ENCODE results near the gene MKS1.

GRCh38 chr17:58265902-58266875 is 47.1 kb upstream of the MKS1 start:
- TF ChIP-seq, protein P1, sequence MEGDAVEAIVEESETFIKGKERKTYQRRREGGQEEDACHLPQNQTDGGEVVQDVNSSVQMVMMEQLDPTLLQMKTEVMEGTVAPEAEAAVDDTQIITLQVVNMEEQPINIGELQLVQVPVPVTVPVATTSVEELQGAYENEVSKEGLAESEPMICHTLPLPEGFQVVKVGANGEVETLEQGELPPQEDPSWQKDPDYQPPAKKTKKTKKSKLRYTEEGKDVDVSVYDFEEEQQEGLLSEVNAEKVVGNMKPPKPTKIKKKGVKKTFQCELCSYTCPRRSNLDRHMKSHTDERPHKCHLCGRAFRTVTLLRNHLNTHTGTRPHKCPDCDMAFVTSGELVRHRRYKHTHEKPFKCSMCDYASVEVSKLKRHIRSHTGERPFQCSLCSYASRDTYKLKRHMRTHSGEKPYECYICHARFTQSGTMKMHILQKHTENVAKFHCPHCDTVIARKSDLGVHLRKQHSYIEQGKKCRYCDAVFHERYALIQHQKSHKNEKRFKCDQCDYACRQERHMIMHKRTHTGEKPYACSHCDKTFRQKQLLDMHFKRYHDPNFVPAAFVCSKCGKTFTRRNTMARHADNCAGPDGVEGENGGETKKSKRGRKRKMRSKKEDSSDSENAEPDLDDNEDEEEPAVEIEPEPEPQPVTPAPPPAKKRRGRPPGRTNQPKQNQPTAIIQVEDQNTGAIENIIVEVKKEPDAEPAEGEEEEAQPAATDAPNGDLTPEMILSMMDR (tag by site-specific recombination; IDR thresholded peaks at IDR 0.05) = no peak
- TF ChIP-seq PATZ1 (tag by site-specific recombination; IDR thresholded peaks at IDR 0.05) = no peak
- TF ChIP-seq, protein P2, sequence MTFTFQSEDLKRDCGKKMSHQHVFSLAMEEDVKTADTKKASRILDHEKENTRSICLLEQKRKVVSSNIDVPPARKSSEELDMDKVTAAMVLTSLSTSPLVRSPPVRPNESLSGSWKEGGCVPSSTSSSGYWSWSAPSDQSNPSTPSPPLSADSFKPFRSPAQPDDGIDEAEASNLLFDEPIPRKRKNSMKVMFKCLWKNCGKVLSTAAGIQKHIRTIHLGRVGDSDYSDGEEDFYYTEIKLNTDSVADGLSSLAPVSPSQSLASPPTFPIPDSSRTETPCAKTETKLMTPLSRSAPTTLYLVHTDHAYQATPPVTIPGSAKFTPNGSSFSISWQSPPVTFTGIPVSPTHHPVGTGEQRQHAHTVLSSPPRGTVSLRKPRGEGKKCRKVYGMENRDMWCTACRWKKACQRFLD (tag by site-specific recombination; IDR thresholded peaks at IDR 0.05) = no peak

All from HEK293 (cell line).